ENCODE measurements around the gene TUG1. TPM values are rescaled to one million over a fixed set of nuclear protein-coding genes. Genes with fewer than 3 reads are reported as not detected.

The TUG1 gene
- total and polyA plus RNA-seq, 2 of the 4 experiments (the other 2 are of a cell fraction), result 60.6 to 68.8 TPM

DNA sequence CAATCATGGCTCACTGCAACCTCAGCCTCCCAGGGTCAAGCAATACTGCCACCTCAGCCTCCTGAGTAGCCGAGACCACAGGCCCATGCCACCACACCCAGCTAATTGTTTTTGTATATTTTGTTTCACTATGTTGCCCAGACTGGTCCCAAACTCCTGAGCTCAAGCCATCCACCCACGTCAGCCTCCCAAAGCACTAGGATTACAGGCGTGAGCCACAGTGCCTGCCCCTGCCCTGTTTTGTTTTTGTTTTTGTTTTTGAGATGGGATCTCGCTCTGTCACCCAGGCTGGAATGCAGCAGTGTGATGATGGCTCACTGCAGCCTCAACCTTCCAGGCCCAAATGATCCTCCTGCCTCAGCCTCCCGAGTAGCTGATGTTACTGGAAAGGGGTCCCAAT is 53.5 kb downstream of the TUG1 start:
- H3K79me1 ChIP-seq (ENCODE audit: low read depth in 1 of 2, low read length in 2 of 2), result no peaks in the 10 kb centered on the region
- peaks cover 3% of the 10 kb centered on the region; the same call in 1 of the 2 replicates for H3K4me1 ChIP-seq (ENCODE audit: control insufficient read depth, insufficient read depth, low read length)
- POLR2A ChIA-PET (ENCODE audit: unreplicated experiment), result no interaction called here
- no peak overlapping the region for H2BK120ac ChIP-seq (ENCODE audit: low read depth, low read length)
- H4K20me1 ChIP-seq (ENCODE audit: insufficient read depth, low read length), result no peaks in the 10 kb centered on the region
- H4K5ac ChIP-seq (ENCODE audit: low read depth, low read length), result no peak overlapping the region; the same call in 1 of the 2 replicates
- DNase-seq (no peak), ATAC-seq (ENCODE audit: low read depth) (no peak)
- WGBS, 2 experiments (ENCODE audit: extremely low coverage in 2 of 2, insufficient read length in 1 of 2), result no CpG with 5 or more reads among the region's 5 CpGs
- no peaks in the 10 kb centered on the region for H3K9me1 ChIP-seq (ENCODE audit: insufficient read depth, low read length)
- no peak overlapping the region for H2AK5ac ChIP-seq (ENCODE audit: low read depth, low read length)
- intact Hi-C loops (cut with micrococcal nuclease) (no loop called here), in situ Hi-C loops (cut with MboI; ENCODE audit: low sequenced_read_pairs) (no loop called here), dilution Hi-C loops (cut with HindIII; ENCODE audit: low sequenced_read_pairs, unreplicated experiment) (no loop called here)
- H2BK20ac ChIP-seq (ENCODE audit: low read depth, low read length), result no peak overlapping the region
- H3K56ac ChIP-seq (ENCODE audit: extremely low read depth, insufficient read depth, low read length), result no peak overlapping the region
- CTCF ChIA-PET, result interaction anchor here (0.6 kb wide), 1 partner anchor 51 kb away, joined by 7 read pairs; no protein-coding TSS in a partner anchor
- TF ChIP-seq, protein P1, sequence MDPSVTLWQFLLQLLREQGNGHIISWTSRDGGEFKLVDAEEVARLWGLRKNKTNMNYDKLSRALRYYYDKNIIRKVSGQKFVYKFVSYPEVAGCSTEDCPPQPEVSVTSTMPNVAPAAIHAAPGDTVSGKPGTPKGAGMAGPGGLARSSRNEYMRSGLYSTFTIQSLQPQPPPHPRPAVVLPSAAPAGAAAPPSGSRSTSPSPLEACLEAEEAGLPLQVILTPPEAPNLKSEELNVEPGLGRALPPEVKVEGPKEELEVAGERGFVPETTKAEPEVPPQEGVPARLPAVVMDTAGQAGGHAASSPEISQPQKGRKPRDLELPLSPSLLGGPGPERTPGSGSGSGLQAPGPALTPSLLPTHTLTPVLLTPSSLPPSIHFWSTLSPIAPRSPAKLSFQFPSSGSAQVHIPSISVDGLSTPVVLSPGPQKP (IDR thresholded peaks at IDR 0.05; ENCODE audit: borderline replicate concordance, low read depth, low read length), result no peak
- TF ChIP-seq MAZ (IDR thresholded peaks at IDR 0.05; ENCODE audit: borderline replicate concordance, low read depth, low read length) (no peak), CHD1 (IDR thresholded peaks at IDR 0.05; ENCODE audit: low read depth, low read length) (no peak), MXI1 (IDR thresholded peaks at IDR 0.05; ENCODE audit: borderline replicate concordance, low read depth, low read length) (no peak), FOS (IDR thresholded peaks at IDR 0.05; ENCODE audit: low read depth, low read length) (no peak), MAFK (IDR thresholded peaks at IDR 0.05; ENCODE audit: low read depth, low read length) (no peak), NFE2L2 (IDR thresholded peaks at IDR 0.05; ENCODE audit: low read depth, low read length) (no peak), CEBPB (IDR thresholded peaks at IDR 0.05; ENCODE audit: low read depth, low read length) (no peak), POLR2A (IDR thresholded peaks at IDR 0.05; ENCODE audit: low read depth, low read length) (no peak), RCOR1 (IDR thresholded peaks at IDR 0.05; ENCODE audit: insufficient replicate concordance, low read length) (no peak), RFX5 (IDR thresholded peaks at IDR 0.05; ENCODE audit: low read depth, low read length) (no peak), RAD21 (IDR thresholded peaks at IDR 0.05; ENCODE audit: low read length) (no peak), SMC3 (IDR thresholded peaks at IDR 0.05; ENCODE audit: low read depth, low read length) (no peak), BHLHE40 (IDR thresholded peaks at IDR 0.05; ENCODE audit: low read depth, low read length) (no peak)
- TF ChIP-seq, protein P2, sequence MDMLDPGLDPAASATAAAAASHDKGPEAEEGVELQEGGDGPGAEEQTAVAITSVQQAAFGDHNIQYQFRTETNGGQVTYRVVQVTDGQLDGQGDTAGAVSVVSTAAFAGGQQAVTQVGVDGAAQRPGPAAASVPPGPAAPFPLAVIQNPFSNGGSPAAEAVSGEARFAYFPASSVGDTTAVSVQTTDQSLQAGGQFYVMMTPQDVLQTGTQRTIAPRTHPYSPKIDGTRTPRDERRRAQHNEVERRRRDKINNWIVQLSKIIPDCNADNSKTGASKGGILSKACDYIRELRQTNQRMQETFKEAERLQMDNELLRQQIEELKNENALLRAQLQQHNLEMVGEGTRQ (IDR thresholded peaks at IDR 0.05; ENCODE audit: low read depth, low read length), result no peak
- TF ChIP-seq, protein P3, sequence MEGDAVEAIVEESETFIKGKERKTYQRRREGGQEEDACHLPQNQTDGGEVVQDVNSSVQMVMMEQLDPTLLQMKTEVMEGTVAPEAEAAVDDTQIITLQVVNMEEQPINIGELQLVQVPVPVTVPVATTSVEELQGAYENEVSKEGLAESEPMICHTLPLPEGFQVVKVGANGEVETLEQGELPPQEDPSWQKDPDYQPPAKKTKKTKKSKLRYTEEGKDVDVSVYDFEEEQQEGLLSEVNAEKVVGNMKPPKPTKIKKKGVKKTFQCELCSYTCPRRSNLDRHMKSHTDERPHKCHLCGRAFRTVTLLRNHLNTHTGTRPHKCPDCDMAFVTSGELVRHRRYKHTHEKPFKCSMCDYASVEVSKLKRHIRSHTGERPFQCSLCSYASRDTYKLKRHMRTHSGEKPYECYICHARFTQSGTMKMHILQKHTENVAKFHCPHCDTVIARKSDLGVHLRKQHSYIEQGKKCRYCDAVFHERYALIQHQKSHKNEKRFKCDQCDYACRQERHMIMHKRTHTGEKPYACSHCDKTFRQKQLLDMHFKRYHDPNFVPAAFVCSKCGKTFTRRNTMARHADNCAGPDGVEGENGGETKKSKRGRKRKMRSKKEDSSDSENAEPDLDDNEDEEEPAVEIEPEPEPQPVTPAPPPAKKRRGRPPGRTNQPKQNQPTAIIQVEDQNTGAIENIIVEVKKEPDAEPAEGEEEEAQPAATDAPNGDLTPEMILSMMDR (conservative IDR thresholded peaks at IDR 0.05; ENCODE audit: low read depth, low read length), result no peak
- no peaks in the 10 kb centered on the region for H3K27me3 ChIP-seq (ENCODE audit: control insufficient read depth, insufficient read depth, low read length)
- no peak overlapping the region for H2AK9ac ChIP-seq (replicated peaks; ENCODE audit: low read depth, low read length, poor library complexity)
- H3K27ac ChIP-seq (ENCODE audit: insufficient read depth, low read length), result no peak overlapping the region
- H3K36me3 ChIP-seq (ENCODE audit: control insufficient read depth, insufficient read depth, low read length), result no peaks in the 10 kb centered on the region
- no peak overlapping the region for H3K4me2 ChIP-seq (ENCODE audit: low read depth, low read length)
- H3K9ac ChIP-seq (ENCODE audit: low read depth, low read length), result no peak overlapping the region
- peaks cover 2% of the 10 kb centered on the region for H3K9me3 ChIP-seq (ENCODE audit: control insufficient read depth, insufficient read depth, low read length)
- H2BK15ac ChIP-seq (ENCODE audit: low read depth, low read length), result no peak overlapping the region
- no peak overlapping the region for H2AFZ ChIP-seq (replicated peaks; ENCODE audit: low read length, poor library complexity)
- H4K8ac ChIP-seq (ENCODE audit: low read depth in 2 of 2, low read length in 2 of 2), result no peak overlapping the region
- no peak overlapping the region for H2BK5ac ChIP-seq (ENCODE audit: low read depth, low read length, poor library complexity, severe bottlenecking)
- H3K23ac ChIP-seq (ENCODE audit: low read depth, low read length), result no peak overlapping the region
- H3K18ac ChIP-seq (ENCODE audit: low read depth, low read length), result no peak overlapping the region
- no peak overlapping the region for H3K14ac ChIP-seq (replicated peaks; ENCODE audit: low read depth, low read length)
- no peak overlapping the region for H4K91ac ChIP-seq (ENCODE audit: insufficient read depth, low read depth, low read length)
- no peak overlapping the region for H3K4ac ChIP-seq (ENCODE audit: low read depth, low read length)
- no peak overlapping the region for H3K4me3 ChIP-seq (ENCODE audit: insufficient read depth, low read depth, low read length)
- BruUV-seq (replicated peaks), result no TSS peak

All from IMR-90 (cell line).